GM13976 (cell line): ENCODE measurements around the gene TTYH2.

Experiments
- DNase-seq: peaks from one replicate; pipeline ENCODE4 v3.0.0; 2012; ENCODE audit warnings: low spot score
- CTCF ChIP-seq: IDR thresholded peaks from 2 replicates; pipeline ENCODE4 v1.5.1; 2012; ENCODE audit warnings: borderline replicate concordance, mild to moderate bottlenecking; ENCODE audit not compliant: insufficient read depth; ENCODE audit errors: extremely low read depth, missing control alignments, control extremely low read depth
- in situ Hi-C: fragments of 300-500 bp; cut with MboI; formaldehyde crosslinking; loops from one replicate; pipeline ENCODE4 v1.12.0; 2022; ENCODE audit warnings: low sequenced_read_pairs, mixed read lengths, inconsistent platforms; ENCODE audit not compliant: unreplicated experiment

The TTYH2 gene

DNA sequence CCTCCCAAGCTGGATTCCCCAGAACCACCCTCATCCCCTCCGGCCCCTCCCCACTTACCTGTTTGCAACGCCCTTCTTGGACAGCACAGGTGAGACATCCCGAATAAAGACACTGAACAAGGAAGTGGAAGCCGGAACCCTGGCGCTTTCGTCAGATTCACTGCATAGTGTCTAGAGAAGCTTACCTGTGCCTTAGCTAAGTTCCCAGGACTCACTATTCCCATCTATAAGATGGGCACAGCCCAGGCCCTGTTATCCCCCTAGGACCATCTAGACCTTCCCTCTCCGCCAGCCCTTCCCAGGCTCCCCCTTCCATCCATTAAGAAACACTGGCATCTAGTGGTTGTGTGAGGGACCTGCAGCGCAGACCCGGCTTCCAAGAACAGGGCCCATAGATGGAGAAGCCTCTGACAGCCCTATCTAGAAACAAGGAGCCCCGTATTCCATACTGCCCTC is 36.8 kb upstream of the TTYH2 start:
- peak; percentile 80 for TF ChIP-seq CTCF
- DNase-seq: peak; percentile 74
- in situ Hi-C loops: no loop called here

DNA sequence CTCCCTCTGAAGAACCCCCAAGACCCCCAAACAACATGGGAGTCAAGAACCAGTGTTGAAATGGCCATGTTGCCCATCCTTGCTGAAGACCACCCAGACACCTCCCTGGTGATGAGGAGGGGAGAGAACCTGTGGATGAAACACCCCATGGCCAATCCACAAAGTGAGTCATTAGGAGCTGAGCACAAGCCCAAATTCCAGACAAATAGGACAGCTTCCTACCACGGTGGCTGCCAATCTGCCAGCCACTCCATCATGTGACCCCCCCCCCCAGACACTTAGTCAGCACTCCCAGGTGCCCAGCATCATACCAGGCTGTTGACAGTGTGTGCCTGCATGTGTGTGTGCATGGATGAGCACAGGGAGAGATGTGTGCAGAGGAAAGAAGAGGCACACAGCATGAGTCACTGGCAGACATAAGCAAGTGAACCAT is 36.3 kb upstream of the TTYH2 start:
- no peak for DNase-seq
- in situ Hi-C loops: no loop called here
- TF ChIP-seq CTCF: no peak

GRCh38 chr17:74179576-74179975 is 33.8 kb upstream of the TTYH2 start:
- no peak for TF ChIP-seq CTCF
- DNase-seq: no peak
- in situ Hi-C loops: no loop called here

- in situ Hi-C loops: no loop called here
- TF ChIP-seq CTCF: no peak
- DNase-seq: no peak
These were observed 33.0 kb upstream of the TTYH2 start for GRCh38 chr17:74180336-74180735.

DNA sequence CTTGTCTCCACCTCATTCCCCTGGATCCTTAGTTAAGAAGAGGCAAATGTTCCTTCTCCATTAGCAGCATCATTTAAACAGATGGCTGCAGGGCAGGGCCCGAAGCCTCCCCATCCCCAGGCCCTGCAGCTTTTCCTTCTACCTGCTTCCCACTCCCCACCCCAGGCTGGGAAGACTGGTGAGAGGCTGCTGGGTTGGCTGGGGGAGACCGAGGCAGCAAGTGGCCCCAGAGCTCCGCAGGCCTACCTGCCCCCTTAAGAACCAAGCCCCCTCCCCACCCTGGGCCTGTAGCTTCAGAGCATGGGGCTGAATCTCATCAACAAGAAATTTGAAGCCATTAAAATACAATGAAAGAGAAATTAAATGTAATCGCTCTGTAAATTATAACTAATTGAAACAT is 32.0 kb upstream of the TTYH2 start:
- peak; percentile 4 for DNase-seq
- in situ Hi-C loops: no loop called here
- no peak for TF ChIP-seq CTCF

DNA sequence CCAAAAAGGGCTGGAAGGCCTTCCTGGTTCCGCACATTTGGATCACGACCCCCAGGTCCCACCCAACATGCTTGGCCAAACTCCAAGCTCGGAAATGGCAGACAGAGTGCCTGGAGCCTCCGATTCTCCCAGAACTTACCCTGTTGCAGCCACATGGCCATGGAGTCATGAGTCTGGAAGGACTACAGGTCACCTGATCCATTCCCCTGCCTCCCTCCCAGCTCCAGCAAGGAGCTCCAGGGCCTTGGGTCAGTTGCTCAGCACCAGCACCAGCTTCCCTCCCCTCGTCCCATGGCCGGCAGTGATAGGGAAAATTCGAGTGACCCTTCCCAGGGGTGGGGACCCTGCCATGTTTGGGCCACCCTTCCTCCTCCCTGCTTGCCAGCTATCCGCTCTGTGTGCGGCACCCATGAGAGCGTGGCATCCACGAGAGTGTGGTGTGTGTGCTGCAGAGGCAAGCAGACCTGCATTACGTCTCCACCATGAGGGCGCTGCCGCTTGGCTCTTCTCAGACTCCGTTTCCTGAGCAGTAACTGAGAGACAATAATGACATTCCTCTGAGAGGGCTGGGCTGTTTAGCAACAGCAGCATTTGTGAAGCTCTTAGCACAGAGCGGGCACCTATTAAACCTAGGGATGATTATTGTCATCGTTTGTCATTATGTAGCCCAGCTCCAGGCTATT is 31.2 kb upstream of the TTYH2 start:
- no peak for TF ChIP-seq CTCF
- in situ Hi-C loops: no loop called here
- DNase-seq: peak; percentile 13

DNA sequence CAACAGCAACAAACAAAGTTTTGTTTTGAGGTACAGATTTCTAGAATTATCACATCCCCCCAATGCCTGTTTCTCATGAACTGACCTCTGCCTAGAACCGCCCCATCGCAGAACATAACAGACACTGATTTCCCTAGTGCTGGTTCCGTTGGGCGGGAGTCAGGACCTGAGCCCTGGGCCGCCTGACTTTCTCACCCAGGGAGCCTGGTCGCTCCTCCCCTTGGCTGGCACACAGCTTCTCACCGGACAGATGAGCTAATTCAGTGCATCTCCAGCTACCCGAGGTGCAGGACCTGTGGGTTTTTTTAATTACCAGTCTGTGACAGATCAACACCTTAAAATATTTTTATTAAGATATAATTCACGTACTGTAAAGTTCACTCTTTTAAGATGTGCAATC is 30.0 kb upstream of the TTYH2 start:
- TF ChIP-seq CTCF: no peak
- in situ Hi-C loops: no loop called here
- DNase-seq: peak; percentile 24
